Measurements from ENCODE around the gene TMPRSS4.

The TMPRSS4 gene

GRCh38 chr11:118091690-118092089 lies 14.8 kb downstream of the TMPRSS4 start:
- Histone ChIP-seq H3K27me3 (ENCODE audit: low read depth, low read length) (no peaks in the 10 kb centered on the region), H2AFZ (ENCODE audit: low read depth, low read length) (no peak overlapping the region), H3K9ac (ENCODE audit: low read length) (no peak overlapping the region), H3K79me2 (ENCODE audit: low read length) (no peaks in the 10 kb centered on the region), H3K4me1 (ENCODE audit: low read length) (no peaks in the 10 kb centered on the region), H3K4me2 (ENCODE audit: low read length) (no peak overlapping the region), H3K4me3 (ENCODE audit: low read length) (no peak overlapping the region), H3K27ac (ENCODE audit: low read length) (no peak overlapping the region), H3K9me3 (ENCODE audit: insufficient read depth, low read length) (peaks cover 9% of the 10 kb centered on the region; the same call in 1 of the 2 replicates), H4K20me1 (ENCODE audit: insufficient read depth, low read length) (no peaks in the 10 kb centered on the region), H3K36me3 (replicated peaks; ENCODE audit: low read depth, low read length) (peaks cover 4% of the 10 kb centered on the region)
- TF ChIP-seq EZH2phosphoT487 (IDR thresholded peaks at IDR 0.05; ENCODE audit: low read depth) (no peak), CTCF (IDR thresholded peaks at IDR 0.05; ENCODE audit: low read depth, low read length) (no peak)

GRCh38 chr11:118092907-118093571 lies 16.2 kb downstream of the TMPRSS4 start:
- H3K9me3 ChIP-seq (ENCODE audit: insufficient read depth, low read length): no peaks in the 10 kb centered on the region
- no peaks in the 10 kb centered on the region for H4K20me1 ChIP-seq (ENCODE audit: insufficient read depth, low read length)
- no peak overlapping the region for H3K4me2 ChIP-seq (ENCODE audit: low read length)
- no peak overlapping the region for H3K4me3 ChIP-seq (ENCODE audit: low read length)
- H2AFZ ChIP-seq (ENCODE audit: low read depth, low read length): no peak overlapping the region
- H3K27me3 ChIP-seq (ENCODE audit: low read depth, low read length): no peaks in the 10 kb centered on the region
- TF ChIP-seq CTCF (IDR thresholded peaks at IDR 0.05; ENCODE audit: low read depth, low read length): no peak
- no peak overlapping the region for H3K9ac ChIP-seq (ENCODE audit: low read length)
- no peak overlapping the region for H3K27ac ChIP-seq (ENCODE audit: low read length)
- H3K79me2 ChIP-seq (ENCODE audit: low read length): no peaks in the 10 kb centered on the region
- H3K36me3 ChIP-seq (replicated peaks; ENCODE audit: low read depth, low read length): peaks cover under 1% of the 10 kb centered on the region
- H3K4me1 ChIP-seq (ENCODE audit: low read length): no peaks in the 10 kb centered on the region

- Histone ChIP-seq H2AFZ (ENCODE audit: low read depth, low read length) (no peak overlapping the region), H3K79me2 (ENCODE audit: low read length) (no peaks in the 10 kb centered on the region), H3K9me3 (ENCODE audit: insufficient read depth, low read length) (no peaks in the 10 kb centered on the region), H3K4me2 (ENCODE audit: low read length) (no peak overlapping the region), H3K27ac (ENCODE audit: low read length) (no peak overlapping the region), H3K9ac (ENCODE audit: low read length) (no peak overlapping the region), H3K27me3 (ENCODE audit: low read depth, low read length) (peaks cover 8% of the 10 kb centered on the region), H3K4me1 (ENCODE audit: low read length) (no peaks in the 10 kb centered on the region), H3K4me3 (ENCODE audit: low read length) (no peak overlapping the region), H4K20me1 (ENCODE audit: insufficient read depth, low read length) (no peaks in the 10 kb centered on the region), H3K36me3 (replicated peaks; ENCODE audit: low read depth, low read length) (no peaks in the 10 kb centered on the region)
- no peak for TF ChIP-seq CTCF (IDR thresholded peaks at IDR 0.05; ENCODE audit: low read depth, low read length)
- no peak for TF ChIP-seq EZH2phosphoT487 (IDR thresholded peaks at IDR 0.05; ENCODE audit: low read depth)
Observed at GRCh38 chr11:118095493-118095892, 18.6 kb downstream of the TMPRSS4 start.

- peaks cover 9% of the 10 kb centered on the region for H3K27me3 ChIP-seq (ENCODE audit: low read depth, low read length)
- no peak overlapping the region for H3K9ac ChIP-seq (ENCODE audit: low read length)
- no peaks in the 10 kb centered on the region for H3K9me3 ChIP-seq (ENCODE audit: insufficient read depth, low read length)
- H3K4me1 ChIP-seq (ENCODE audit: low read length): no peaks in the 10 kb centered on the region
- no peak overlapping the region for H2AFZ ChIP-seq (ENCODE audit: low read depth, low read length)
- H3K4me3 ChIP-seq (ENCODE audit: low read length): no peak overlapping the region
- H3K36me3 ChIP-seq (replicated peaks; ENCODE audit: low read depth, low read length): no peaks in the 10 kb centered on the region
- no peaks in the 10 kb centered on the region for H3K79me2 ChIP-seq (ENCODE audit: low read length)
- H3K4me2 ChIP-seq (ENCODE audit: low read length): no peak overlapping the region
- no peak for TF ChIP-seq CTCF (IDR thresholded peaks at IDR 0.05; ENCODE audit: low read depth, low read length)
- no peak for TF ChIP-seq EZH2phosphoT487 (IDR thresholded peaks at IDR 0.05; ENCODE audit: low read depth)
- no peak overlapping the region for H3K27ac ChIP-seq (ENCODE audit: low read length)
- no peaks in the 10 kb centered on the region for H4K20me1 ChIP-seq (ENCODE audit: insufficient read depth, low read length)
Observed at GRCh38 chr11:118095967-118096367, 19.1 kb downstream of the TMPRSS4 start.

Measured in OCI-LY3 (cell line).